Hypothalamus (tissue), 51 donors: ENCODE measurements around the gene IL5RA.
A peak's percentile ranks its signal among the peaks of the same experiment; 100 is the strongest.

Source experiments
- DNase-seq, 51 donors: peaks; one replicate each; lab custom pipeline; 2025; lab: John Stamatoyannopoulos, UW

IL5RA gene

GRCh38 chr3:3110299-3110630 is at the start of gene IL5RA:
TSS of gene IL5RA (minus strand) at chr3:3110374. CDS start at chr3:3104984, 5,390 bp downstream.
- DNase-seq: peak in 1 of 51 donors; percentile 5

- DNase-seq: no peak
Observed at GRCh38 chr3:3157484-3157883, 47.3 kb upstream of the IL5RA start.

GRCh38 chr3:3154879-3155610 is 44.9 kb upstream of the IL5RA start:
- DNase-seq: no peak

GRCh38 chr3:3151513-3151912 is 41.3 kb upstream of the IL5RA start:
- DNase-seq: no peak

- DNase-seq: no peak
Observed at GRCh38 chr3:3149560-3149959, 39.4 kb upstream of the IL5RA start.

- no peak for DNase-seq
Observed at GRCh38 chr3:3145831-3146230, 35.7 kb upstream of the IL5RA start.

GRCh38 chr3:3141939-3142338 is 31.8 kb upstream of the IL5RA start:
- DNase-seq: no peak

GRCh38 chr3:3137526-3137925 is 27.4 kb upstream of the IL5RA start:
- DNase-seq: no peak

- peak in 2 of 51 donors; percentile 28 to 34 for DNase-seq
Observed at GRCh38 chr3:3134750-3135448, 24.7 kb upstream of the IL5RA start.

GRCh38 chr3:3133500-3133899 is 23.3 kb upstream of the IL5RA start:
- DNase-seq: no peak

- DNase-seq: no peak
Observed at GRCh38 chr3:3129579-3129978, 19.4 kb upstream of the IL5RA start.

GRCh38 chr3:3127432-3128010 is 17.3 kb upstream of the IL5RA start:
- DNase-seq: peak in 1 of 51 donors; percentile 1

GRCh38 chr3:3126477-3127431 is 16.6 kb upstream of the IL5RA start, which contains the start of gene TRNT1:
TSS of gene TRNT1 (plus strand) at chr3:3126940. CDS start at chr3:3129041, 2,101 bp downstream.
- peak; percentile 28 to 96 (median 86) for DNase-seq

GRCh38 chr3:3125977-3126376 is 15.8 kb upstream of the IL5RA start:
- DNase-seq: peak in 1 of 51 donors; percentile 2

- DNase-seq: no peak
Observed at GRCh38 chr3:3119393-3119851, 9.2 kb upstream of the IL5RA start.

- no peak for DNase-seq
Observed at GRCh38 chr3:3117651-3118050, 7.5 kb upstream of the IL5RA start.

- no peak for DNase-seq
Observed at GRCh38 chr3:3113042-3113709, 3.0 kb upstream of the IL5RA start.

GRCh38 chr3:3110749-3111361 is 681 bp upstream of the IL5RA start:
- DNase-seq: no peak
